NCI-H146 (cell line): ENCODE measurements around the gene NRAP.

Experiments used
- DNase-seq: peaks from one replicate; lab custom pipeline; 2025; lab: John Stamatoyannopoulos, UW

The NRAP gene, protein sequence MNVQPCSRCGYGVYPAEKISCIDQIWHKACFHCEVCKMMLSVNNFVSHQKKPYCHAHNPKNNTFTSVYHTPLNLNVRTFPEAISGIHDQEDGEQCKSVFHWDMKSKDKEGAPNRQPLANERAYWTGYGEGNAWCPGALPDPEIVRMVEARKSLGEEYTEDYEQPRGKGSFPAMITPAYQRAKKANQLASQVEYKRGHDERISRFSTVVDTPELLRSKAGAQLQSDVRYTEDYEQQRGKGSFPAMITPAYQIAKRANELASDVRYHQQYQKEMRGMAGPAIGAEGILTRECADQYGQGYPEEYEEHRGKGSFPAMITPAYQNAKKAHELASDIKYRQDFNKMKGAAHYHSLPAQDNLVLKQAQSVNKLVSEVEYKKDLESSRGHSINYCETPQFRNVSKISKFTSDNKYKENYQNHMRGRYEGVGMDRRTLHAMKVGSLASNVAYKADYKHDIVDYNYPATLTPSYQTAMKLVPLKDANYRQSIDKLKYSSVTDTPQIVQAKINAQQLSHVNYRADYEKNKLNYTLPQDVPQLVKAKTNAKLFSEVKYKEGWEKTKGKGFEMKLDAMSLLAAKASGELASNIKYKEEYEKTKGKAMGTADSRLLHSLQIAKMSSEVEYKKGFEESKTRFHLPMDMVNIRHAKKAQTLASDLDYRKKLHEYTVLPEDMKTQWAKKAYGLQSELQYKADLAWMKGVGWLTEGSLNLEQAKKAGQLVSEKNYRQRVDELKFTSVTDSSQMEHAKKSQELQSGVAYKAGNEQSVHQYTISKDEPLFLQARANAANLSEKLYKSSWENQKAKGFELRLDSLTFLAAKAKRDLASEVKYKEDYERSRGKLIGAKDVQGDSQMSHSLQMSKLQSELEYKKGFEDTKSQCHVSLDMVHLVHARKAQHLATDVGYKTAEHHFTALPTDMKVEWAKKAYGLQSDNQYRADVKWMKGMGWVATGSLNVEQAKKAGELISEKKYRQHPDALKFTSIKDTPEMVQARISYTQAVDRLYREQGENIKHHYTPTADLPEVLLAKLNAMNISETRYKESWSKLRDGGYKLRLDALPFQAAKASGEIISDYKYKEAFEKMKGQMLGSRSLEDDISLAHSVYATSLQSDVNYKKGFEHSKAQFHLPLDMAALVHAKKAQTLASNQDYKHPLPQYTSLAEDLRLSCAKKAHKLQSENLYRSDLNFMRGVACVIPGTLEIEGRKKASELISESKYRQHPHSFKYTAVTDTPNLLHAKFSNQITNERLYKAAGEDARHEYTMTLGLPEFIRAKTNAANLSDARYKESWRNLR (N-terminal part only)

DNA sequence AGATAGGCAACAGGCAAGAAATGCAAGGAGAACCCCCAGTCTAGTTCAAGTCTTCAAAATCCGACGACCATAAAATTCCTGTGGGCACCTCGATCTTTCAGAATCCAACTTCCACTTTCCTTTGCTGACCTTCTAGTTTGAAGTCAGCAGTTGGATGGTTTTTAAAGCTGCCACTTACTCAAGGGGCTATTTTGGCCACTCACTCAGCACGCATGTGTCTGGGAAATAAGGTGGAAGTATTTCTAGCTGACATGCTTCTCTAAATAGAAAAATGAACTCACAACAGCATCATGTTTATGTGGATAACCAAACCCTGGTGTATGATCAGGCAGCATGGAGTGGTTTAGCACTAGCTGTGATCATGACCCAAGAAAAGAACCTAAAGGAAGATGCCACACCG, at the start of gene NRAP:
TSS of gene NRAP (minus strand) at position 134 of the 400 bp plus-strand sequence. CDS start 159 bp downstream, outside the sequence.
- DNase-seq: no peak

DNA sequence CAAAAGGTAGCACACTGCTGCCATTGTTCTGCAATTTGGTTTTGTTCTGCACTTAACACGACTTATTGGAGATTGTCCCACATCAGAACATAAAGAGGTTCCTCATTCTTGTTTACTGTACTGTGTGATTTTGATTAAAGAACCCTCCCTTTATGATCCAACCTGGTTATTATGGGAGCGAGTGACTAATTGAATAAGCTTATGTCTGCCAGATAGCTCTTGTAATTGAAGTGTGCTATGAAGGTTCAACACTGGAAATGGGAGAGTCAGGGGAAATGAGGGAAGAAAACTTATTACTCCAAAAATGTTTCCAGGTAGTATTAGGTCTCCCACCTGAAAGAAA, 49.8 kb upstream of the NRAP start:
- no peak for DNase-seq

DNA sequence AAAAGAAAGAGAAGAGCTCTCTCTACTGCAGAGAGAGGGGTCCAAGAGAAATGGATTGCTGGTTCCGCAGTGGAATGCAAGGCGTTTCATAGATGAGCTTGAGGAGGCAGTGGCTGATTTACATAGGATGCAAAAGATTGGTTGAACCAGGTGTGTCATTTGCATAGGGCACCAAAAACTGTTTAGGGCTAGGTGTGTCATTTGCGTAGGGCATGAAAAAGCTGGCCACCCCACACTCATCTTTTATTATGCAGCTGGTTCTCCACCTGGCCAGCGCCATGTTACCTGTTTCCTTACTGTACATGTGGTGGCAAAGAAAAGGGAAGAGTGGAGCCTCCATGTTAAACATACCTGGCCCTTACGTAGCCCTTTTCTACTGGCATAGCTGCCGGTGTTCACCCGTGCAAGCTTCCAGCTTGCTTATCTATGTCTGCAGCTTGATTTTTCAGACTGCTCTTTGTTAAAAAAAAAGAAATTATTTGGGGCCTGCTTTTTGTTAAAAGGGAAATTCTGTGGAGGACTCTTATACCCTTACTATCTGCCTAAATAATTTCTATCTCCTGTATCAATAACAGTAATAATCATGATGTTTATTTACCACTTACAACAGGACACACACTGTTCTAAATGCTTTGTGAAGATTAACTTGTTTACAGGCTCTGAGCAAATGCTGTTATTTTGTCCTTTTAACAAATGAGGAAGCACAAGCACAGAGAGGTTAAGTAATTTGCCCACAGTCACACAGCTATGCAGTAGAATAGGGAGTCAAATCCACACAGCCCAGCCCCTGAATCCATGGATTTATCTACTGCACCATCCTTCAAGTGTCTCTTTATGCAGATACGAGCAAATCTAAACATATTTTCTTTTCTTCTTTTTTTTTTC, 49.2 kb upstream of the NRAP start:
- peak; percentile 38 for DNase-seq

DNA sequence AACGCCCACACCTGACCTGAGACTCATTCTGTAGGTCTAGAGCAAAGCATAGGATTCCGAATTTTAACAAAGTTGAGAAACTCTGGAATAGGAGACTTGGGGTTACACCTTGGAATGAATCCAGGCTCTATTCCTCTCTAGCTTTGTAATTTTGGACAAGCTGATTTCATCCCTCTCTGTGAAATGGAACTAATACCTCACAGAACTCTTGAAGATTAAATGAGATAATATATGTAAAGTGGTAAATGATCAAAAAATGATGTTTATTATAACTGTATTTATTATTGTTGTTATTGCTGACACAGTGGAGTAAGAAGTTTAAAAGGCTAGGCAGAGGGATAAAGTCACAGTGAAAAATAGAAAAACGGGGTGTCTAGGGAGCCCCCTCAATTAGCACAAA, 48.2 kb upstream of the NRAP start:
- no peak for DNase-seq

DNA sequence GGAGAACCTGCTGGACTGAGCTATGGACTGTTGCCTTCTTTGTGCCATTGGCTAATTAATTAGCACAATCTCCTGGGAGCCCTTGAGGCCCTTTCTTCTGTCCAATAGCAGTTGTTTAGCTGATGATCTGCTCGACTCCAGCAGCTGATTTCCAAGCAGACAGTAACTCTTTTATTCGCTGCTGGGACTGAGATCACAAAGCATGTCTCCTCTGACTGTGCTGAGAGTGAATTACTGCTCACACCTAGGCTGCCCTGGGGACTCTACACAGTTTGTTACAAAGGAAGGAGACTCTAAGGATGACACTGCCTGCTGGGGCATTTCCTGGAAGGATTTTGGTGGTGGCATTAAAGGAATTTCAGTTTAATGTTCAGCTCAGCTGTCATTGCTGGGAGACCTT, 47.3 kb upstream of the NRAP start:
- DNase-seq: peak; percentile 47

DNA sequence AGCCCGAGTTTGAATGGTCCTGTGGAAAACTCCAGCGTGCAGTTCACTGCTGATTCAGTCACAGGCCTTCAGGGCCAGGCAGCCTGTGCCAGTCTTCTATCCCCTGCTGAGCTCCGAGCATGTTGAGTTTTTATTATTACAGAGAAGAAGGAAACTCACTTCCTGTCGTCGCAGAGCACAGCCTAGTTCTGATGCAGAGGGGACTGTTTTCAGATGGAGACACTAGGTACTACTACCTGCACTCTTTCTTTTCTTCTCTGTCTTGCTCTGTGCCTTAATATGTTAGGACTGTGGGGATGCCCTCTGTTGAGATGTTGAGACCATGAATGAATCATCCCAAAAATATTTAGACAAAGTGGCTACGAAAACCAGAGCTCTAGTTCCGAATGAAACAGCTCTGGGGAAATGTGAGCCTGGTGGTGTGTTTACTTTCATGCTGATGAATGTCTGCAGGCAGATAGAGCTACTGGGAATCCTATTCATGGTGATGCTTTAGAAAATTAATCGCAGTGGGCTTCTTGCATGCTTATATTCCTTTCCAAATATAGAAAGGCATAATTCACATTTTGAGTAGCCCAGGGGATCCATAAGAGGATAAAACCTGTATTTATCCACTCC, 45.5 kb upstream of the NRAP start:
- DNase-seq: peak; percentile 93

DNA sequence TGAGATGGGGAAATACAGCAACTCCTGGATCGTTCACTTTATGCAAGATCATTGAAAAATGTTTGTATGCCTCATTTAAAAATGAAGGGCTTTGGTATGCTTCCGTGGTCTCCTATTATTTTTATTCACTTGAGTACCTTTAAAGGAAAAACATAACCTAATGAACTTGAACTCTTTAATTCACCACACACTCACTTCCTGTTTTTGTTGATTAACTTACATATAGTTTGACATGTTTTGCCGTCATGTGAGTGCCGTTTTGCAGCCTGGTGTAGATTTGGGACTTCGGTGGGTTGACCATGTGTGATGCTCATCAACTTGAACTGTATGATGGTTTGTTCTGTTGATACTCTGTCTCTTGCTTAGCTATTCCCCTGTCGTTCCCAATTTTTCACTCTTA, 44.8 kb upstream of the NRAP start:
- DNase-seq: no peak

DNA sequence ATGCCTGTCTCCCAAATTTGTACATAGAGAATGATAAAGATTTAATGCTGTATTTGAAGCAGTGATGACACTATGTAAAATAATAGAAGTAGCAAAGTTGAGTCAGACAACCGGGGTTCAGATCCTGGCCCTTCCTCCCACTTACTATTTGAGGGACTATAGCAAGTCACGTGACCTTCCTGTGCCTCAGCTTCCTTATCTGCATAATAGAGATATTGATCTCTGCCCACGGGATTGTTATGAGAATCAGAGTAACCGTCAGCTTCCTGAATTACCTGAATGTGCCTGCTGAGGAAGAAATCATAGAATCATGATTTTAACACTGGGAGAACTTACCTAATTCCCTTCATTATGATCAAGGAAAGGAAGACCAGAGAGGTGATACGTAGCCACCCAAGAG, 42.8 kb upstream of the NRAP start:
- DNase-seq: no peak

DNA sequence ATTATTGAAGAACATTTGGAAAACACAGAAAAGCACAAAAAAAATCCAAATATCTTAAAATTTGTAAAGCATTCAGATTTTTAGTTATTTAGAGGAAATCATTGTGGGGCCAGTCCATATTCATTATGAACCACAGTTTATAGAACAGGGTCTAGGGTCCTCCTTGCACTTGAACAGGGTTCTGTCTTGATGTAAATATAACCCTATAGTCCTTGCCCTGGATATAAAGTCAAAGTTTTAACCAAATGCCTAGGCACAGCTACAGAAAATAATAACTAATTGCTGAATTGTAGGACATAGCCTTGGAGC, 41.5 kb upstream of the NRAP start:
- DNase-seq: no peak

DNA sequence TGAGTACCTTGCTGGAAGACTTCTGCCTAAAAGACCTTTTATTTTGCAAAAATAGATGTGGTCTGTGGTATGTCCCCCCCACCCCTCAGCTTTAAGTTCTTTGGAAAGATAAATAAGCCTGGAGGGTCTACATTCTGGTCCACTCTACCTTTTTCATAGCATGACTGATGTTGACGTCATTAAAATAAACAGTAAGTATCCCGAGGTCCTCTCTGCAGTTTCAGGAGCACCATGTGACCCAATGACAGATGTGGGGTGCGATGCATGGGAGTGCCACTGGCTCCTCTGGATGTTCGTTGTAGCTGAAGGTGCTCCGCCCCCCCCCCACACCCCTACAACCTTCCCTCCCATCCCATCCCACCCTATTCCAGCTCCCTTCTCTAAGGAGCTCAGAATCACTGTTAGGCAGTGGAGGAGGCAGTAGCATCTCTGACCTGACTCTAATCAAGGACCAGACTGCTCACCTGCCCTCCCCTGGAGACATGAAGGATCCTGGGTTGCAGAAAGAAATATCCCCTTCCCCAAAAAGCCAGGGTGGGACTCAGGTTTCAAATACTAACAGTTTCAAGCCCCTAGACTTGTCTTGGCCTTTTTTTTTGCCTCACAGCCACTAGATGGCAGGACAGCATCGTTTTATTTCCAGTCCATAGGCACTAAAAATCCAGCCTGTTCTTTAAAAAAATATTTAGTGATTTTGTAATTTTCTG, 40.9 kb upstream of the NRAP start:
- DNase-seq: peak; percentile 53

DNA sequence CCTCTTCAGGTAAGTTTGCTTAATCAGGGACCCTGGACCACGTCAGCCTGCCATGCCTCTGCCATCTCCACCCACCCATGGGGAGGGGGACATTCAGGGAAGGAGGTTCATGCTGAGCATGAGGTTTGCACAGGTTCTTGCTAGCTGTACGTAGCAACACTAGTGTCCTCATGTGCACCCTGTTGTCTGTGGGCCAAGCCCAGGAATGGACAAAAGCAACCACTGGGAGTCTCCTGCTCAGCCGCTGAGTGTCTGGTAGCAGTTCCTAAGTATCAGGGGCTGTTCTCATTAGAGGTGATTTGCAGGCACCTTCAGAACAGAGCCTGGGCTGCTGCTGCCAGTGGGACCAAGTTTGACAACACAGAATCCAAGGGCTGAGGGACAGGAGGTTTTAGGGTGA, 33.8 kb upstream of the NRAP start:
- no peak for DNase-seq

DNA sequence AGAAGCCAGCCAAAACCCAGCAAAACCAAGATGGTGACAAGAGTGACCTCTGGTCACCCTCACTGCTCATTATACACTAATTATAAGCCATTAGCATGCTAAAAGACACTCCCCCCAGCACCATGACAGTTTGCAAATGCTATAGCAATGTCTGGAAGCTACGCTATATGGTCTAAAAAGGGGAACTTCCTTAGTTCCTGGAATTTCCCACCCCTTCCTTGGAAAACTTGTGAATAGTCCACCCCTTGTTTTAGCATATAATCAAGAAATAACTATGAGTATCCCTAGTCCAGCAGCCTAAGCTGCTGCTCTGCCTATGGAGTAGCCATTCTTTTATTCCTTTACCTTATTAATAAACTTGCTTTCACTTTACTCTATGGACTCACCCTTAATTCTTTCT, 31.9 kb upstream of the NRAP start:
- DNase-seq: no peak

DNA sequence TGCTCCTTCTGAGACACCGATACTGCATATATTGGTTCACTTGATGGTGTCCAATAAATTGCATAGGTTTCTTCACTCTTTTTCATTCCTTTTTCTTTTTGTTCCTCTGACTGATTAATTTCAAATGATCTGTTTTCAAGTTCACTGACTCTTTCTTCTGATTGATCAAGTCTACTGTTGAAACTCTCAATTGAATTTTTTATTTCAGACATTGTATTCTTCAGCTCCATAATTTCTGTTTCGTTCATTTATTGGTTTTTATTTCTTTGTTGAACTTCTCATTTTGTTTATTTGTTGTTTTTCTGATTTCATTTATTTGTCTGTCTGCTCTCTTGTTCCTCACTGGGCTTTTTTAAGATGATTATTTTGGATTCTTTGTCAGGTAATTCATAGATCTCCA, 29.5 kb upstream of the NRAP start:
- no peak for DNase-seq

DNA sequence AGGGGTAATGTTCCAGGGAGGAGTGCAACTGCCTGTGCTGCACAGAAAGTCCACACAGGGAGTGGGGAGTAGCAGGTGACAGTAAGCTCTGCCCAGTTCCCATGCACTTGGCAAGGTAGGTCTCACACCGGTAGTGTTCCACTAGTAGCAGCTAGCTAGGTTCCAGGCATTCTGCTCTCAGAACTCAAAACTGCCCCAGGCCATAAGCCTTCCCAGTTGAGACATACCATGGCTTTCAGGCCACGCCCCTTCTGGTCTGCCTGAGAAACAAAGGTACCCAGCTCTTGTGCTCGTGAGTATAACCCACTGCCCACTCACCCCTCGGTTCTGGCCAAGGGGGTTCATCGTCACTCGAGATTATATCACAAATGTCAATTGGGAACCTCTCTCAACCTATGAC, 28.4 kb upstream of the NRAP start:
- no peak for DNase-seq

DNA sequence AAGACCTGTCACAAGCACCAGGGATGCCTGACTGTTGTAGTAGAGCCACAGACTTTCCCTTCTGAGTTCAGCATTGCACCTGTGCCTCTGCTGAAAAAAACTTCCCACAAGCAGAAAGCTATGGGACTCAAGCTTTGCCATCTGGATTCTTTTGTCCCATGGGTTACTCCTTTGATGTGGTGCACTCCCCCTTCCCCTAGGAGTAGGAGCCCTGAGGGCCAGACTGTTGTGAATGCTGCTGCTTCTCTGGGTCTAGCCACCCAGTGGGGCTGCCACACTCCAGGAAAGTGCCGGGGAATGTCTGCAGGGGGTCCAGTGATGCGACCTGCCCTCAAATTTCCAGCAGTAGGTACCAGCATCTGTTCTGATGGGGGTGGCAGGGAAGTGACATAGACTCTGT, 27.5 kb upstream of the NRAP start:
- DNase-seq: no peak

DNA sequence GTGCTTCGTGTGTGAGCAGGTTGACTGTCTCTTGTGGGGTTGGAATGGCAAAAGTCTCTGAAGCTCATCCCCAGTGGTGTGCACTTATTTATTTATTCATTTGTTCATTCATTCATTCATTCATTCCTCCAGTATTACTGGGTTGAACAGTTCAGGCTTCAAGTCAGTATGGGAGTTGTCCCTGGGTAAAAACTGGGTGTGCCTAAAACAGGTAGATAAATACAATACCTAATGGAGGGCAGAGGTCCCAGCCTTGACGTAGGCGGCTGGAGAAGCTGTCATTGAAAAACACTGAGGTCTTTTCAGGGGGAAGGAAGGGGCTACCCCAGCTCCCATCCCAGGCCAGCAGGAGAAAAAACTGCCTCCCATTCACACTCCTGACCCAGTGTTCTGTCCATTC, 26.9 kb upstream of the NRAP start:
- no peak for DNase-seq

DNA sequence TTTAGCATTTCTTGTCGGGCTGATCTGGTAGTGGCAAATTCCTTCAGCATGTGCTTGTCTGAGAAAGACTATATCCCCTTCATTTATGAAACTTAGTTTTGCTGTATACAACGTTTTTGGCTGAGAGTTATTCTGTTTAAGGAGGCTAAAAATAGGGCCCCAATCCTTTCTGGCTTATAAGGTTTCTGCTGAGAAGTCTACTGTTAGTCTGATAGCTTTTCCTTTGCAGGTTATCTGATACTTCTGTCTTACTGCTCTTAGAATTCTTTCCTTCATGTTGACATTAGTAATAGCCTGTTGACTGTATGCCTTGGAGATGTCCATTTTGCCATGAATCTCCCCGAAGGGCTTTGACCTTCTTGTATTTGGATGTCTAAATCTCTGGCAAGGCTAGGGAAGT, 25.7 kb upstream of the NRAP start:
- DNase-seq: no peak

DNA sequence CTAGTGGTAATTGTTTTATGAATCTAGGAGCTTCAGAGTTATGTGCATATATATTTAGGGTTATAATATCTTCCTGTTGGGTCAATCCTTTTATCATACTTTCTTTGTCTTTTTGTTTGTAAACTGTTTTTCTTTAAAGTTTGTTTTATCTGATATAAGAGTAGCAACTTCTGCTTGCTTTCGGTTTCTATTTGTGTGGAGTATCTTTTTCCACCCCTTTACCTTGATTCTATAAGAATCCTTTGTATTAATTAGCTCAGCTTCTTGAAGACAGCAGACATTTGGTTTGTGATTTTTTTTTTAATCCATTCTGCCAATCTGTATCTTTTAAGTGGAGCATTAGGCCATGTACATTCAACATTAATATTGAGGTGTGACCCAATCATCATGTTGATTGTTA, 25.2 kb upstream of the NRAP start:
- no peak for DNase-seq

DNA sequence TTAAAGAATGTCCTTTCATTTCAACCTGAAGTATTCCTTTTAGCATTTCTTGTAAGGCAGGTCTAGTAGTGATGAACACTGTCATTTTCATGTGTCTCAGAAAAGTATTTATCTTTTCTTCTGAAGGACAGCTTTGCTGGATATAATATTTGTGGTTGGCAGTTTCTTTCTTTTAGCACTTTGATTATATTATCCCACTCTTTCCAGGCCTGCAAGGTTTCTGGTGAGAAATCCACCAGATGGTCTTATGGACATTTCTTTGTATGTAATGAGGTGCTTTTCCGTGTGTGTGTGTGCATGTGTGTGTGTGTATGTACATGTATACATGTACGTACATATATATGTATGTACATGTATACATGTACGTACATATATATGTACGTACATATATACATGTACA, 23.2 kb upstream of the NRAP start:
- no peak for DNase-seq

DNA sequence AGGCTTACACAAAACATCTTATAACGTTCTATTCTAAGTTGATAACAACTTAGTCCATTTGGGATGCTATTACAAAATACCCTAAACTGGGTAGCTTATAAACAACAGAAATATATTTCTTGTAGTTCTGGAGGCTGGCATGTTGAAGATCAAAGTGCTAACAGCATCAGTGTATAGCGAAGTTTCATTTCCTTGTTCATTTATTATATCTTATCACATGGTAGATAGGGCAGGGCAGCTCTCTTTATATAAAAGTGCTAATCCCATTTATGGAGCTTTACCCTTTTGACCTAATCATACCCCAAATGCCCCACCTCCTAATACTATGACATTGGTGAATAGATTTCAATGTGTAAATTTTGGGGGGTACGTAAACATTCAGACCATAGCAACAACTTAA, 22.2 kb upstream of the NRAP start:
- no peak for DNase-seq

DNA sequence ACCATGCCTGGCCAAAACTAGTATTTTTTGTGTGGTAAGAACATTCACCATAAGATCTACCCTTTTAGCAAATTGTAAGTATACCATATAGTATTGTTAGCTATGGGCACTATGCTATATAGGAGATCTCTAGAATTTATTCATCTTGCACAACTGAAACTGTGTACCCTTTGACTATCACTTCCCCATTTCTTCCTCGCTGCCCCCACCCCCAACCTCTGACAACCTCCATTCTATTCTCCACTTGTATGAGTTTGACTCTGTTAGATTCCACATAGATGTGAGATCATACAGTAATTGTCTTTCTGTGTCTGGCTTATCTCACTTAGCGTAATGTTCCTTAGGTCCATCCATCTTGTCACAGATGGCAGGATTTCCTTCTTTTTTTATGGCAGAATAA, 19.5 kb upstream of the NRAP start:
- no peak for DNase-seq
